Cerebellar nuclear complex (tissue), 1 donor: ENCODE measurements around the gene EPHB2.
A peak's percentile ranks its signal among the peaks of the same experiment; 100 is the strongest.
"Not testable (repeated sequence)": the region's sequence is repeated elsewhere in the genome, so short reads cannot be mapped to it uniquely, and the experiment has no call there.

Source experiments
- DNase-seq, 2 experiments: peaks; one replicate each; lab custom pipeline; 2025; lab: John Stamatoyannopoulos, UW

The EPHB2 gene

DNA sequence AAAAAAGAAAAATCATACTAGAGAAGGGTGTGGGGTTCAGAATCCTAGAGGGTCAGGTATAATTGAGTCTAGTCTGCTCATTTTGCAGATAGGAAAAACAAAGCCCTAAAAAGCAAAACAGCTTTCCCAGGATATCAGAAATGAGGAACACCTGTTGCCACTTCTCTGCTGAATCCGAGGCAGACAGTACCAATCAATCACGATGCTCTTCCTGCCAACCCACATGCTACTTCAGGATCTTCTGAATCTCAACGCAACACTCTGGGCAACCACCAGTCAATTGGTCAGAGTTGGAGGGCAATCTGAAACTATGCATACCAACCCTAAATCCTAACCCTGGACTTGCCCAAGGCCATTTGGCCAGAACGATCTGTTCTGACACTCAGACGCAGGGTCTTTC is 128.3 kb downstream of the EPHB2 start:
- no peak for DNase-seq

- no peak for DNase-seq
These were observed 129.2 kb downstream of the EPHB2 start for GRCh38 chr1:22839806-22840205.

DNA sequence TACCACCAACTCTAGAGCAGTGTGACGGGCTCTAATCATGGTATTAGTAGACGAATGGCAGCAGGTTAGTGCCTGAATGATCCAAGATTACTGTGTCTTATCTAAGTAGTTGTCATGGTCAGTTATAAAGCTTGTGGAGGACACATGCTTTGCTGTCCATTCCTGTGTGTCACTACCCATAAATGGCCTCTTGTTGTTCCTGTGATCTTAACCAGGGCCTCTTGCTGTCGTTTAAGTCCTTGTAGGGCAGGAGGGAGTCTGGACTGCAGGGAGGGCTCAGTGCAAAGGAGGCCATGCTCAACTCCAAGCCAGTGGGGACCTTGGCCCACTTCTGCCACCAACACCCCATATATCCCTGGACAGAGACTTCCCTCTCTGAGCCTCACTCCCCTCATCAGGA is 130.5 kb downstream of the EPHB2 start:
- no peak for DNase-seq

- peak in 1 of 2 experiments; percentile 22 for DNase-seq
These were observed 131.2 kb downstream of the EPHB2 start for GRCh38 chr1:22841860-22842281.

GRCh38 chr1:22843441-22844183 is 133.0 kb downstream of the EPHB2 start:
- not testable (repeated sequence) for DNase-seq

- DNase-seq, result no peak
These were observed 134.0 kb downstream of the EPHB2 start for GRCh38 chr1:22844621-22845020.

DNA sequence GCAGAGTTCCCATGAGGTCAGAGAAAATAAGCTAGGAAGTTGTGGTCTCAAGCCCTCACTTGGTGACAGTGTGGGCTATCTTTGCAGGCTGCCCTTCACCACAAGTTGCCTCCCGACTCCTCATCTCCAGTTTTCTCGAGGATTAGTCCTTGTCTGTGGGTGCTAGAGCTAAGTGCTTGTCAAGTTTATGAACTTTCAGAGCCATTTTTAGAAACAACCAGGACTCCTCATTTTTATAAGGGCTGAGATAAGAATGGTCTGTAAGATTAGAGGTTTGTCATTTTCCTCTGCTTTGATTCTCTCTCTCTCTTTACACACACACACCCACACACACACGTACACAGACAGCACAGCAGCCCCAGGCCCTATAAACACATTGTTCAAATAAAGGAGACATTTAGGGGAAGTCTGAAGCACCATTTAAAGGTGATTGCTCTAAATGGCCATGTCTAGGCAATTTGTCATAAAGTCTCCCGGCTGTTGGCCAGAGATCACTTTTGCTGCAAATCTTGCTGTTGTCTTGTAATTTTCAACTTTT is 134.8 kb downstream of the EPHB2 start:
- no peak for DNase-seq

DNA sequence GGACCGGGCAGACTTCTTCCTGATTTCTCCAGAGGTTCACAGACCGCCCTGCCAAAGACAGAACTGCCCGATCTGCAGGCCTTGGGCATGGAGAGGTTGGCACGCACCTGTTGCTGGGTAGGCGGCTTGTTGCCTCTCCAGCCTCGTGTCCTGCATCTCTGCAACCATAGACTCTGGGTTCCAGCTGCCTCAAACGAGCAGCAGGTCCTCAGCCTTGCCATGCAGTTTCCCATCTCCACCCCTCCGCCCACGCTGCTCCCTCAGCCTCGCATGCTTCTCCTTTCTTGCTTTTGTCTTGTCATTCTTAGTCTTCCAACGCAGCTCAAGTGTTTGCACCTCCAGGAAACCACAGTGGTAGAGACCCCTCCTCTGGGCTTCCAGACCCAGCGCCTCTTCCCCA is 135.8 kb downstream of the EPHB2 start:
- DNase-seq, result no peak

DNA sequence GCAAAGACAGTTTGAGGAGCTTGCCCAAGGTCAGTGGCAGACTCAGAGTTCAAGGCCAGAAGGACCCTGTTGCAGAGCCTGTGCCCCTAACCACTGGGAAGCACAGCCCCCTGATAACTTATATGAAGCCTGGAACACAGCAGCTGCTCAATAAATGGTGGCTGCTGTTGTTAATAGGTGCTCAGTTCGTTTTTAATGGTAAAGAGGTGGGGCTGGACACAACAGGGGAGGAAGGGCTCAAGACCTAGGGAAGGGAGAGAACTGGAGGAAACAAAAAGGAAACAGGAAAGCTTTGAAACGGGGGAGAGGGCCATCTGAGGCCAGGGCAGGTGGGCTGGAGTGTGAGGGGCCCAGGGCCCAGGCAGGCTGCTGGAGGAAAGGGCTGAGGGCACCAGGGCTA is 136.6 kb downstream of the EPHB2 start:
- DNase-seq, result no peak

DNA sequence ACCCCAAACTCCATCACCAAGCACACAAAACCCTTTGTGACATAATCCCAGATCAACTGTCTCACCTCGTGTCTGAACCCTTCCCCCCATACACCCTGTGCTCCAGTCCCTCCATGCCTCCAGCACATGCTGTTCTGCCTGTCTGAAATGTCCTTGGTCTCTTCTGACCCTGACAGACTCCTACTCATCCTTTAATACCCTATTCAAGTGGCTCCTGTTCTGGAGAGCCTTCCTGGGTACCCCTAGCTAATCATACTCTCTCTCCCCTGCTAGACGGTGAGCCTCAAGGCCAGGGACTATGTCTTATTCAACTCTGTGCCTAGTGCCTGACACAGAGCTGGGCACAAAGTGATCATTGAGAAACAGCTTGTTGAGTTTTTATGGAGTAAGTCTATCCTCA is 137.1 kb downstream of the EPHB2 start:
- no peak for DNase-seq

DNA sequence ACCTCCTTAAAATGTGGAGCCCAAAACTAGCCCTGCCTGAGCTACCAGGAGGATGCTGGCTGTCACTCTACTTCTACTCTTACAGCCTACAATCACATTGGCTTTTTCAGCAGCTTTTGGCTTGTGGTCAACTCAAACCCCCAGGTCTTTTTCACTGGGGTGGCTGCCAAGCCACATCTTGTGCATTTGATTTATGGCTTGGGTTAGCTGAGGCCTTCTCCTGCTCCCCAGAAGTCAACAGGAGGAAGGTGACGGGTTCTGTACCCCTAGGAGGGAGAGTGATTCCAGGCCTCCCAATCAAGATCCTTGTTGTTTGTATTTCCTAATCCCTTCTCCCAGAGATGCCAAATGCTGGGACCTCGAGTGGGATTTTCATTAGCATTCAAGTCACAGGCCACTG is 137.8 kb downstream of the EPHB2 start:
- no peak for DNase-seq

DNA sequence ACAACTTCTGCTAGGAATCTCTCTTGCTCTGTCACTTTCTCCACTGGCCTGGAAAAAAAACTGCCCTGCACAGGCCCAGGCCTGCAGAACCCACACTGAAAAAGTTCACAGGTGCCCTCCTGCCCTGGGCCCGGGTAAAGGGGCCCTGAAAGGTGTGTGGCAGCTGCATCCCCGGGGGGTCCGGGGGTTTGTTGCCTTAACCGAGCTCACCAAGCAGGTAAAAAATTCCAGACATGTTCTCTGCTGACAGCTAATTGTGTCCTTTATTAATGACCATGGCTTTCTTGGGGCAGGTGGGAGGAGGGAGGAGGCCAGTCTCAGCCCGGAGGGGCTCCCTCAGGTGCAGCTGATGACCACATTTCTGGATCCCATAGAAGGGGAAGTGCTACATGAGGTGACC is 139.1 kb downstream of the EPHB2 start:
- no peak for DNase-seq

- DNase-seq, result no peak
These were observed 139.6 kb downstream of the EPHB2 start for GRCh38 chr1:22850281-22850680.

- no peak for DNase-seq
These were observed 140.0 kb downstream of the EPHB2 start for GRCh38 chr1:22850681-22851080.

- no peak for DNase-seq
These were observed 140.9 kb downstream of the EPHB2 start for GRCh38 chr1:22851517-22851916.

- DNase-seq, result no peak
These were observed 141.6 kb downstream of the EPHB2 start for GRCh38 chr1:22852144-22852655.

- no peak for DNase-seq
These were observed 143.1 kb downstream of the EPHB2 start for GRCh38 chr1:22853651-22854185.

- DNase-seq, result no peak
These were observed 144.3 kb downstream of the EPHB2 start for GRCh38 chr1:22854688-22855565.

- DNase-seq, result peak; percentile 39 to 82
These were observed 145.3 kb downstream of the EPHB2 start for GRCh38 chr1:22855668-22856606.

GRCh38 chr1:22857661-22858060 is 147.0 kb downstream of the EPHB2 start:
- DNase-seq, result no peak

DNA sequence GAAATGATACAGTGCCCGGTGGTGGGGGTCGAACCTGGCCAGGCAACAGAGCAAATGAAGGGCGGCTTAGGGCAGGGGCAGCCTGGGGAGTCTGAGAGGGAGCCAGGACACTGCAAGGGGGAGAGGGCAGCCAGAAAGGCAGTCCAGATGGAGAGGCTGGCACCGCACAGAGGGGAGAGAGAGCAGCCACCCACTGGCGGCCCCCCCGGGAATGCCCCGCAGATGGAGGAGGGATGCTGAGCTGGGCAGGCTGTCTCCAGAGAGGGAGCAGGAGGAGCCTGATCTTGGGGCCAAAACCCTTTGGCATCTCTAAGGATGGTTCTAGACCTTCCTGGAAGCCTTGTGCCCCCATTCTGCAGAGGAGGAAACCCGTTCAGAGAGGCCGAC is 149.8 kb downstream of the EPHB2 start:
- no peak for DNase-seq
